WI38 (cell line): ENCODE data around the gene NTNG2.

Source experiments
- H3K4me3 ChIP-seq: 2 replicates; pipeline ENCODE4 v1.5.1; 2011; ENCODE audit warnings: low read depth, mild to moderate bottlenecking, control low read depth, low read length
- TF ChIP-seq, protein P1 (sequence below): IDR thresholded peaks from 2 replicates; pipeline ENCODE4 v1.5.1; 2012; ENCODE audit warnings: low read depth, mild to moderate bottlenecking, control low read depth, low read length

The NTNG2 gene

DNA sequence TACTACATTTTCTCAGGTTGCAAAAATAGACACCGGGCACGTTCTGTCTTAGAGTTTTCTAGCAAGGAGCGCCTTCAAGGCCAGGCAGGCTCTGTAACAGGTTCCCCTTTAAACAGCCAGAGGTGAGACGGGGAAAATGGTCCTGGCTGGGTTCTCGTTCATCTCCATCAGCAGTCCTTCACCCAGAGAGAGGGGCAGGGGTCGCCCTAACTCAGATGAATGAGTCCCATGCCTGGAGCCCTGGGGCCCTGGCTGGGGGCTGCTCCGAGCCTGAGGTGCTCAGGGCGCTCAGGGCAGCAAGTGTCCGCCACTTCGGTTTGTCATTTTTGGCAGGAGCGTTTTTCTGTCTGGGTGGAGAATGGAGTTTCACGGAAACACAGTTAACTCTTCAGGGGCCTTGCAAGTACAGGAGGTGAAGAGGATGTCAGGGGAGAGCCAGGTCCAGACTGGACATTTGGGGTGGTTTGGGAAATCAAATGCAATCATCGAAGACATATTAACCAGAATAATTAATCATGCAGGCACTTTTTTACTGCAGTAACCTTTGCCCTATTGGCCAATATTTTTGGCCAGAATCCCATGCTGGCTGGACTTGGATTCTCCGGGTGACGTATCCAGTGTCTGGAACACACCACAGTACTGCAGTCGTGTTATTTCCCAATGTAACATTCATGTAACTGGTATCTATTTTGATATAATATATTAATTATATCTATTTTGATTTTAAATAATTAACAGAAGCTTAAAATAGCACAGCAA is 2.9 kb downstream of the NTNG2 start:
- no peak overlapping the region for H3K4me3 ChIP-seq
- TF ChIP-seq, protein P1, sequence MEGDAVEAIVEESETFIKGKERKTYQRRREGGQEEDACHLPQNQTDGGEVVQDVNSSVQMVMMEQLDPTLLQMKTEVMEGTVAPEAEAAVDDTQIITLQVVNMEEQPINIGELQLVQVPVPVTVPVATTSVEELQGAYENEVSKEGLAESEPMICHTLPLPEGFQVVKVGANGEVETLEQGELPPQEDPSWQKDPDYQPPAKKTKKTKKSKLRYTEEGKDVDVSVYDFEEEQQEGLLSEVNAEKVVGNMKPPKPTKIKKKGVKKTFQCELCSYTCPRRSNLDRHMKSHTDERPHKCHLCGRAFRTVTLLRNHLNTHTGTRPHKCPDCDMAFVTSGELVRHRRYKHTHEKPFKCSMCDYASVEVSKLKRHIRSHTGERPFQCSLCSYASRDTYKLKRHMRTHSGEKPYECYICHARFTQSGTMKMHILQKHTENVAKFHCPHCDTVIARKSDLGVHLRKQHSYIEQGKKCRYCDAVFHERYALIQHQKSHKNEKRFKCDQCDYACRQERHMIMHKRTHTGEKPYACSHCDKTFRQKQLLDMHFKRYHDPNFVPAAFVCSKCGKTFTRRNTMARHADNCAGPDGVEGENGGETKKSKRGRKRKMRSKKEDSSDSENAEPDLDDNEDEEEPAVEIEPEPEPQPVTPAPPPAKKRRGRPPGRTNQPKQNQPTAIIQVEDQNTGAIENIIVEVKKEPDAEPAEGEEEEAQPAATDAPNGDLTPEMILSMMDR: no peak

DNA sequence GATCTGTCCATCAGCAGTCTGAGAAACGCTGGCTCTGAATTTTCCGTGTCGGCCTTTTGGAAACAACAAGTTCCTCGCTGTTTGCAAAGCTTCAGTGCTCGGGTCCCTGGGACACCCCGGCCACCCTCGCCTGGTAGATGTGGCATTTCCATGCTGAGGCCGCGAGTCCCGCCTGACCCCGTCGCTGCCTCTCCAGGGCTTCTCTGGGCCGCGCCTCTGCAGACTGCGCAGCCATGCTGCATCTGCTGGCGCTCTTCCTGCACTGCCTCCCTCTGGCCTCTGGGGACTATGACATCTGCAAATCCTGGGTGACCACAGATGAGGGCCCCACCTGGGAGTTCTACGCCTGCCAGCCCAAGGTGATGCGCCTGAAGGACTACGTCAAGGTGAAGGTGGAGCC is 4.7 kb downstream of the NTNG2 start:
- H3K4me3 ChIP-seq: no peak overlapping the region
- TF ChIP-seq, protein P1: no peak

DNA sequence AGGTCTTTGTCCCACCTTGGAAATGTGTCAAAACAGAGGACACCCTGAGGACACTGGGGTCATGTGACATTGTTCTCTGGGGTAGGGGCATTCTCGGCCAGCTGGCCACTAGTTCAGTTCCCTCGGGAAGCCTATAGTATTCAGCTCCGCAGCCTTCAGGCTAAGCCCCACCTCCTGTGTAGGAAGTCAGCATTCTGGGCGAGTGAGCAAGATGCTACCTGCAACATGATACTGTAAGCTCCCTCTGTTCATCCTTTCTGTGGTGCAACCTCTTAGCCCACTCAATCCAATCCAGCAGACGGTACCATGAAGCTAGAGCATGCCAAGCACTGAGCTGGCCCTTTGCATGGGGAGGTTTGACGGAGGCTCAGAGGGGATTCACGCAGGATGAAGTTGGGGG is 5.3 kb downstream of the NTNG2 start:
- H3K4me3 ChIP-seq: no peak overlapping the region
- TF ChIP-seq, protein P1: no peak

DNA sequence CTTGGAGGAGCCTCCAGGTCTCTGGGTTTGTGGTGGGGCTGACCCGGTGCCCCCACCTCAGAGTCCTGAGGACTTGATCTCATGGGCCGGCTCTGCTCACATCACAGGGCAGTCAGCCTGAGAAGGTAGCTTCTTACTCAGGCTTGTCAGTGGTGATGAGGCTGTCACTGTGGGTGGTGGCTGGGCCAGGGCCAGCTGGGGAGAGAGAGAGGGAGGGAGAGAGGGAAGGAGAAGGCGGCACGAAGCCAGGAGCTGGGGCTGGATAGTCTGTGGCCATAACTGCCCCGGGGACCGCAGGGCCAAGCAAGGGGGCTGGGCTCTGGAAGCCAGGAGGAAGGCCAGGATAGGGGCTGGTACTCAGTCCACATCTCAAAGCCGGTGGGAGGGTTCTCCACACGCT is 6.5 kb downstream of the NTNG2 start:
- no peak overlapping the region for H3K4me3 ChIP-seq
- TF ChIP-seq, protein P1: no peak

DNA sequence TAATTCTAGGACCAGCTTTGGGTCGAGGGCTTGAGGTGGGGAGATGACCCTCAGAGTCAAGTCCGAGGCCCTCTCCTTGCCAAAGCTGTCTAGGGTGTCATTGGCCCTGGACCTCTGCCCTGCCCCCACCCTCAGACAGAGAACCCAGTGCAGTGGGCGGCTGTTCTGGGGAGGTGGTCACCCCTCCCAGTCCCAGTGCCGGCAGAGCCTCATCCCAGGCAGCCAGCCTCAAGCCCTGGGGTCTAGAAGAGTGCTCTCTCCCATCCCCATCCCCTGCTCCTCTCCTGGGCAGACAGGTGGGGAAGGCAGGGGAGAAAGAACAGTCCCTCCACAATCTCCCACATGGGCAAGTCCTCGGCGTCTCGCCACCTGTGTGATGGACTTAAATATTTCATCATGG is 7.0 kb downstream of the NTNG2 start:
- TF ChIP-seq, protein P1: no peak
- no peak overlapping the region for H3K4me3 ChIP-seq

DNA sequence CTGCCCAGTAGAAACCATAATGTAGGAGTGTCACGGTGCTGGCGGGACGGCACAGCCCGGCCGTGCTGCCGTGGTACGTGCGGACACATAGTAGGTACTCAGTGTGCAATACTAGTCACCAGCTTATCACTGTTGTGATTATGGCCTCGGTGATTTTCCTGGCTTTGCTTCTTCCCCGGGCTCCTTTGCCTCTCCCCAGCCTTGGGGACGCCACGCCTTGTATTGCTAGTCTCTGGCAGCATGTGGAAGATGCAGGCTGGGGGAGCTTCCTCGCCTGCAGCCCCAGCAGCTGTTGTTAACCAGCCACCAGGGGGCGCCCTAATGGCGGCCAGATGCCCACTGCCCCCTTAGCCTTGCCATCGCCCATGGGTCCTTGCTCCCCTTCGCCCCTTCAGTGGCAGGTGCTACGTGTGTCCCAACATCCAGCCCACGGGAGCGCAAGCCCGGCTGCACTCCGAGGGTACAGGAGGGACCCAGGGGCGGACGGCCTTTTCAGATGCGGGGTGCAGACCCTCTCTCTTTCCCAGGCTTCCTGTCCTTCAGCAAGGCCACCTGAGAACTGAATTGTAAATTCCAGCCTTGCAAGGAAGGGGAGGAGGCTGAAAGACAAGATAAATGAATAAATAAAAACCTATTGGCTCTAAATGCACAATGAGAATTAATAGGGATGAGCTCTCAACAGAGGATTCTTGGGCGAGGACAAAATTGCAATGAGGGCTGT is 8.0 kb downstream of the NTNG2 start:
- no peak overlapping the region for H3K4me3 ChIP-seq
- TF ChIP-seq, protein P1: peak; percentile 79

DNA sequence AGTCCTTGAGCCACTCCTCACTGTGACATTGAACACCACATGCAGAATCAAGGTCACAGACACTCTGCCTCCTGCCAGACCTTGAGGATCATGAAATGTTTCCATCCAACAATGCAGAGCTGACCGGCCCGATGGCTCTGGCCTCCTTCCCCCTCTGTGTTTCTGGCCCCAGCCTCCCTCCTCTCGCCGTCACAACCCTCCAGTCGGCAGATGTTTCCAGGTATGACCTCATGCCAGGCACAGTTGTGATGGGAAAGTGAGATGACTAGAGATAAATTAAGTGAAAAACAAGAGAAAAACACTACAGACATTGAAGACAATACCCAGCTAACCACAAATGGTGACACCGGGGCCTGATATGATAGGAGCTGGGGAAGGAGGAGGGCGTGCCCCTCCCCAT is 9.8 kb downstream of the NTNG2 start:
- TF ChIP-seq, protein P1: no peak
- no peak overlapping the region for H3K4me3 ChIP-seq
